K562 (cell line): ENCODE measurements around the gene PA2G4. TPM values are rescaled to one million over a fixed set of nuclear protein-coding genes. Genes with fewer than 3 reads are reported as not detected.

Experiments used
- GABPB1 ChIP-seq: sonication (generic); formaldehyde crosslinking; IDR thresholded peaks from 2 replicates; pipeline ENCODE4 v1.8.0; 2022; ENCODE audit warnings: mild to moderate bottlenecking, missing genetic modification reagents
- JUN ChIP-seq, 2 experiments: sonication (generic) in 1 of 2; formaldehyde crosslinking in 1 of 2; IDR thresholded peaks; 2 replicates each; pipeline versions ENCODE4 v1.6.1 to v1.8.0; 2012 to 2022; ENCODE audit warnings: borderline replicate concordance in 2 of 2, mild to moderate bottlenecking in 2 of 2, improper control_type of control experiment in 1 of 2, low read depth in 1 of 2, low read length in 1 of 2, missing genetic modification reagents in 1 of 2
- KHSRP ChIP-seq: fragments of 450-650 bp; IDR thresholded peaks from 2 replicates; pipeline ENCODE4 v1.6.1; 2017
- NFE2 ChIP-seq: IDR thresholded peaks from 2 replicates; pipeline ENCODE4 v1.6.1; 2014; ENCODE audit warnings: antibody characterized with exemption, low read depth
- NFRKB ChIP-seq: fragments of 450-650 bp; IDR thresholded peaks from 2 replicates; pipeline ENCODE4 v1.6.1; 2016; ENCODE audit warnings: low read depth
- NR4A1 ChIP-seq, 2 experiments: fragments of 250-450 bp in 1 of 2; fragments of 450-650 bp in 1 of 2; sonication (Bioruptor Pico) in 1 of 2; IDR thresholded peaks; 2 replicates each; pipeline versions ENCODE4 v1.4.0 to v1.6.1; 2016 to 2020; ENCODE audit warnings: mild to moderate bottlenecking in 2 of 2, missing compliant biosample characterization in 1 of 2, missing genetic modification characterization in 1 of 2, moderate library complexity in 1 of 2
- RBBP5 ChIP-seq: fragments of 200-600 bp; sonication (generic); IDR thresholded peaks from 2 replicates; pipeline ENCODE4 v1.6.1; 2012; ENCODE audit warnings: borderline replicate concordance, mild to moderate bottlenecking, low read length, control low read depth, inconsistent platforms; ENCODE audit not compliant: insufficient read depth, poor library complexity, severe bottlenecking
- RBM17 ChIP-seq: fragments of 200-400 bp; formaldehyde crosslinking; IDR thresholded peaks from 2 replicates; pipeline ENCODE4 v1.6.1; 2017; ENCODE audit warnings: low read depth, mild to moderate bottlenecking, low read length, borderline replicate concordance
- RBM25 ChIP-seq: fragments of 200-400 bp; formaldehyde crosslinking; IDR thresholded peaks from 2 replicates; pipeline ENCODE4 v1.6.1; 2018; ENCODE audit warnings: low read length, low read depth, moderate library complexity; ENCODE audit not compliant: severe bottlenecking
- TOE1 ChIP-seq, 2 experiments: fragments of 450-650 bp in 1 of 2; sonication (generic) in 1 of 2; formaldehyde crosslinking in 1 of 2; IDR thresholded peaks; 2 replicates each; pipeline versions ENCODE4 v1.7.1 to v1.8.0; 2016 to 2022; ENCODE audit warnings: borderline replicate concordance in 2 of 2, mild to moderate bottlenecking in 2 of 2, antibody characterized with exemption in 1 of 2, inconsistent platforms in 1 of 2, low read depth in 1 of 2, missing genetic modification reagents in 1 of 2, moderate library complexity in 1 of 2
- TRIM24 ChIP-seq, 2 experiments: fragments of 450-650 bp; IDR thresholded peaks; 2 replicates each; pipeline ENCODE4 v1.6.1; 2016
- U2AF2 ChIP-seq: fragments of 200-400 bp; formaldehyde crosslinking; optimal IDR thresholded peaks from 2 replicates; pipeline ENCODE3; 2017; ENCODE audit warnings: low read depth, mild to moderate bottlenecking, low read length
- ZC3H8 ChIP-seq: fragments of 450-650 bp; IDR thresholded peaks from 2 replicates; pipeline ENCODE4 v1.6.1; 2017
- ZNF146 ChIP-seq: IDR thresholded peaks from one replicate; pipeline ENCODE4 v1.6.1; 2018; ENCODE audit warnings: missing compliant biosample characterization; ENCODE audit not compliant: unreplicated experiment
- polyA plus RNA-seq, 8 experiments: library from polyadenylated mRNA; depleted of rRNA in 4 of 8; stranded (reverse) in 5 of 8; unstranded in 3 of 8; fragments of >200 nt; fragmentation: Nextera tagmentation in 2 of 8; fragmentation: Illumina TruSeq in 1 of 8; extraction: Ambion mirVana in 2 of 8; extraction: Trizol in 1 of 8; gene quantifications; 2 replicates each; pipeline versions ENCODE4 v1.2.1 to v1.2.3, GENCODE V29; 2011 to 2014; ENCODE audit warnings: inconsistent platforms in 1 of 8, missing spikeins in 1 of 8
- total RNA-seq, 7 experiments: library from RNA; depleted of rRNA in 6 of 7; stranded (reverse); fragments of >200 nt in 6 of 7; fragmentation: Illumina TruSeq in 2 of 7; extraction: Trizol in 2 of 7; gene quantifications; 2 replicates each; pipeline versions ENCODE4 v1.2.1 to v1.2.3, GENCODE V29; 2011 to 2021; ENCODE audit warnings: low replicate concordance in 1 of 7
- TF ChIP-seq, protein P1 (sequence below): sonication (generic); formaldehyde crosslinking; IDR thresholded peaks from 2 replicates; pipeline ENCODE4 v1.9.0; 2022; ENCODE audit warnings: mild to moderate bottlenecking, missing genetic modification reagents
- TF ChIP-seq, protein P2 (sequence below): fragments of 250-450 bp; sonication (Bioruptor Pico); IDR thresholded peaks from 2 replicates; pipeline ENCODE4 v1.4.0; 2020
- TF ChIP-seq, protein P3 (sequence below): fragments of 250-450 bp; sonication (Bioruptor Pico); IDR thresholded peaks from 2 replicates; pipeline ENCODE4 v1.8.0; 2022; ENCODE audit warnings: moderate library complexity, mild to moderate bottlenecking, inconsistent platforms

Gene PA2G4
- total and polyA plus RNA-seq, 9 of the 15 experiments (the other 6 are each of a cell fraction or from before 2014, with no cell fraction given), result 230 to 925 (median 638) TPM

DNA sequence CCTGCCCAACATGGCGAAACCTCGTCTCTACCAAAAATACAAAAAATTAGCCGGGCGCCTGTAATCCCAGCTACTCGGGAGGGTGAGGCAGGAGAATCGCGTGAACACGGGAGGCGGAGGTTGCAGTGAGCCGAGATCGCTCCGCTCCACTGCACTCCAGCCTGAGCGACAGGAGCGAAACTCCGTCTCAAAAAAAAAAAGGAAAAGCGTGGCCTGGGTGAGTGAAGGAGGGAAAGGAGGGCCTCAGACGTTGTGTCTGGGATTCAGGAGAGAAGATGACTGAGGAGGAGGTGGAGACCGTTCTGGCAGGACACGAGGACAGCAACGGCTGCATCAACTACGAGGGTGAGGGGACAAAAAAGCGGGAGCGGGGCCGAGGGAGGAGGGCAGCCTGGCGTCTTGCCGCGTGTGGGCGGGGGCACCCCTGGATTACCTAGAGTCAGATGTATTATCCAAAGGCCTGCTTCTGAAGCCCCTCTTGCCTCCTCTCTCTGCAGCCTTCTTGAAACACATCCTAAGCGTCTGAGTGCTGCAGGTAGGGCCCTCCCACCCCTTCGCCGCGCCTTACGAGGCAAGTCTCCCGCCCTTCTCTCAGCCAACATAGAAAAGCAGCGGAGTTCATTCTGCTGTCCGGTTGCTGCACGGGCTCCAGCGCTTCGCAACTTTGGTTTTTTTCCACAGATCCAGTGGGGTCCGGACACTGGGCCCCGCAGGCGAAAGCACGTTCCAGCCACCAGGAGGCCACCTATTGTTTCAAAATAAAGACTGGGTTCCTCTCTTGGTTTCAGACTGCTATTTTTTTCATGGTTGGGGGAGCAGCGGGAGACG, 53.1 kb downstream of the PA2G4 start (continued):
- TF ChIP-seq, protein P1, sequence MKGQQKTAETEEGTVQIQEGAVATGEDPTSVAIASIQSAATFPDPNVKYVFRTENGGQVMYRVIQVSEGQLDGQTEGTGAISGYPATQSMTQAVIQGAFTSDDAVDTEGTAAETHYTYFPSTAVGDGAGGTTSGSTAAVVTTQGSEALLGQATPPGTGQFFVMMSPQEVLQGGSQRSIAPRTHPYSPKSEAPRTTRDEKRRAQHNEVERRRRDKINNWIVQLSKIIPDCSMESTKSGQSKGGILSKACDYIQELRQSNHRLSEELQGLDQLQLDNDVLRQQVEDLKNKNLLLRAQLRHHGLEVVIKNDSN (CRISPR knock-in tag), result no peak
- no peak for TF ChIP-seq RBM25
- no peak for TF ChIP-seq ZNF146
- TF ChIP-seq, protein P2, sequence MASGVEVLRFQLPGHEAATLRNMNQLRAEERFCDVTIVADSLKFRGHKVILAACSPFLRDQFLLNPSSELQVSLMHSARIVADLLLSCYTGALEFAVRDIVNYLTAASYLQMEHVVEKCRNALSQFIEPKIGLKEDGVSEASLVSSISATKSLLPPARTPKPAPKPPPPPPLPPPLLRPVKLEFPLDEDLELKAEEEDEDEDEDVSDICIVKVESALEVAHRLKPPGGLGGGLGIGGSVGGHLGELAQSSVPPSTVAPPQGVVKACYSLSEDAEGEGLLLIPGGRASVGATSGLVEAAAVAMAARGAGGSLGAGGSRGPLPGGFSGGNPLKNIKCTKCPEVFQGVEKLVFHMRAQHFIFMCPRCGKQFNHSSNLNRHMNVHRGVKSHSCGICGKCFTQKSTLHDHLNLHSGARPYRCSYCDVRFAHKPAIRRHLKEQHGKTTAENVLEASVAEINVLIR (CRISPR knock-in tag), result no peak
- TF ChIP-seq TOE1 (IDR thresholded peaks at IDR 0.05; ENCODE audit: borderline replicate concordance), result no peak
- 0 out of 2 replicates have a peak, but pooled peaks have one; percentile 57 for TF ChIP-seq TOE1 (CRISPR knock-in tag; IDR thresholded peaks at IDR 0.05; ENCODE audit: borderline replicate concordance, low read depth)
- TF ChIP-seq, protein P3, sequence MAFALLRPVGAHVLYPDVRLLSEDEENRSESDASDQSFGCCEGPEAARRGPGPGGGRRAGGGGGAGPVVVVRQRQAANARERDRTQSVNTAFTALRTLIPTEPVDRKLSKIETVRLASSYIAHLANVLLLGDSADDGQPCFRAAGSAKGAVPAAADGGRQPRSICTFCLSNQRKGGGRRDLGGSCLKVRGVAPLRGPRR, result 0 out of 2 replicates have a peak, but pooled peaks have one; percentile 6
- no peak for TF ChIP-seq KHSRP
- no peak for TF ChIP-seq JUN (IDR thresholded peaks at IDR 0.05; ENCODE audit: borderline replicate concordance, low read depth, low read length)
- no peak for TF ChIP-seq JUN (CRISPR knock-in tag; IDR thresholded peaks at IDR 0.05; ENCODE audit: borderline replicate concordance)
- 0 out of 2 replicates have a peak, but pooled peaks have one; percentile 42 for TF ChIP-seq GABPB1
- TF ChIP-seq U2AF2, result no peak
- no peak for TF ChIP-seq RBBP5
- no peak for TF ChIP-seq NR4A1 (CRISPR knock-in tag; IDR thresholded peaks at IDR 0.05)
- TF ChIP-seq NR4A1 (tag; IDR thresholded peaks at IDR 0.05), result 0 out of 2 replicates have a peak, but pooled peaks have one; percentile 36
- TF ChIP-seq NFRKB, result no peak; the same call in 1 of the 2 replicates
- TF ChIP-seq TRIM24 (IDR thresholded peaks at IDR 0.05), result 0 out of 4 replicates have a peak, but pooled peaks of 1 of the 2 experiments have one; percentile 15
- no peak for TF ChIP-seq ZC3H8
- no peak for TF ChIP-seq RBM17
- TF ChIP-seq NFE2, result 0 out of 2 replicates have a peak, but pooled peaks have one; percentile 1
